ENCODE data around the gene CNGB1.

DNA sequence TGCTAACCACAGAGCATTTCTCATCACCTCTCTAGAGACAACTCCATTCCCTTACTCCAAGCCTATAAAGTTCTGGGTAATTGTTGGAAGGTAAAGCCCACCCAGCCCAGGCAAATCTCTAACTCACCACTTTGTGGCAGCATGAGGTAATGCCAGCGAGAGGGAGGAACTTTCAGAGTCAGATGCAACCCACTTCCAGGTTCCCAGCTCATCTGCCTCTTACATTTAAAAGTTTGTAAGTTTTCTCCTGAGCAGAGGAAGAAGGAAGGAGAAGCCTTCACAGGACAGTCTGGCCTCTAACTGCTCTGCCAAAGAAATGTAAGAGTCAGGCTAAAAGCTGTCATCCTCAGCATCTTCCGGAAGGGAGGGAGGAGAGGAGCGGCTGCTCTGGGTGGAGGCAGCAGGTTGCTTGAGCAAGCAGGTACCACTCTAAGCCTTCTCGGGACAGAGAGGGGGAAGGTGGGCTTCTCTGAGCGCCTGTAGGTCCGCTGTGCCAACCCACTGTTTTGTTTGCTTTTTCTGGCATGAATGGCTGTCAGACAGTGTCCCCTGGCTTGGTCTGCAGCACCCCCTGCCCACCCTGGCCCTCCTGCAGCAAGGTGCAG lies 28.5 kb upstream of the CNGB1 start:
- TF ChIP-seq, protein P1, sequence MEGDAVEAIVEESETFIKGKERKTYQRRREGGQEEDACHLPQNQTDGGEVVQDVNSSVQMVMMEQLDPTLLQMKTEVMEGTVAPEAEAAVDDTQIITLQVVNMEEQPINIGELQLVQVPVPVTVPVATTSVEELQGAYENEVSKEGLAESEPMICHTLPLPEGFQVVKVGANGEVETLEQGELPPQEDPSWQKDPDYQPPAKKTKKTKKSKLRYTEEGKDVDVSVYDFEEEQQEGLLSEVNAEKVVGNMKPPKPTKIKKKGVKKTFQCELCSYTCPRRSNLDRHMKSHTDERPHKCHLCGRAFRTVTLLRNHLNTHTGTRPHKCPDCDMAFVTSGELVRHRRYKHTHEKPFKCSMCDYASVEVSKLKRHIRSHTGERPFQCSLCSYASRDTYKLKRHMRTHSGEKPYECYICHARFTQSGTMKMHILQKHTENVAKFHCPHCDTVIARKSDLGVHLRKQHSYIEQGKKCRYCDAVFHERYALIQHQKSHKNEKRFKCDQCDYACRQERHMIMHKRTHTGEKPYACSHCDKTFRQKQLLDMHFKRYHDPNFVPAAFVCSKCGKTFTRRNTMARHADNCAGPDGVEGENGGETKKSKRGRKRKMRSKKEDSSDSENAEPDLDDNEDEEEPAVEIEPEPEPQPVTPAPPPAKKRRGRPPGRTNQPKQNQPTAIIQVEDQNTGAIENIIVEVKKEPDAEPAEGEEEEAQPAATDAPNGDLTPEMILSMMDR (conservative IDR thresholded peaks at IDR 0.05; ENCODE audit: low read depth, low read length) = peak; percentile 16; the same call in 1 of the 2 replicates
- no peak for TF ChIP-seq EZH2phosphoT487 (IDR thresholded peaks at IDR 0.05; ENCODE audit: borderline replicate concordance, low read length)
- no peak for TF ChIP-seq EZH2 (IDR thresholded peaks at IDR 0.05; ENCODE audit: low read length, unreplicated experiment)

All from PC-3 (cell line).